Measurements from ENCODE around the gene PRR5L.

- TF ChIP-seq YY1 (IDR thresholded peaks at IDR 0.05; ENCODE audit: insufficient read depth, insufficient read length) (no peak), ZNF274 (IDR thresholded peaks at IDR 0.05; ENCODE audit: low read depth, low read length) (no peak)
Observed at GRCh38 chr11:36394056-36394455, 98.0 kb downstream of the PRR5L start.

Data from NT2/D1 (cell line).